SK-N-MC (cell line): ENCODE measurements around the gene ZIK1.

ENCODE experiments used
- DNase-seq: peaks from one replicate; pipeline ENCODE4 v3.0.0-alpha.2; 2011; ENCODE audit warnings: low read depth, low spot score
- H3K27ac ChIP-seq: fragments of 200-600 bp; sonication (generic); 2 replicates; pipeline ENCODE4 v1.5.1; 2016; ENCODE audit warnings: mixed run types
- H3K36me3 ChIP-seq: fragments of 200-600 bp; sonication (generic); 2 replicates; pipeline ENCODE4 v1.6.1; 2017; ENCODE audit warnings: antibody characterized with exemption, low read length, mixed read lengths; ENCODE audit not compliant: insufficient read depth
- H3K4me3 ChIP-seq: fragments of 200-600 bp; sonication (generic); 2 replicates; pipeline ENCODE4 v1.5.1; 2016
- H3K9ac ChIP-seq: fragments of 200-600 bp; sonication (generic); 2 replicates; pipeline ENCODE4 v1.8.0; 2017; ENCODE audit warnings: mixed run types, mixed read lengths; ENCODE audit not compliant: insufficient read length
- H3K9me3 ChIP-seq: fragments of 200-600 bp; sonication (generic); 2 replicates; pipeline ENCODE4 v1.6.1; 2017; ENCODE audit warnings: low read depth, mild to moderate bottlenecking, antibody characterized with exemption, low read length, moderate library complexity, mixed read lengths
- EZH2 ChIP-seq: fragments of 200-600 bp; sonication (generic); IDR thresholded peaks from one replicate; pipeline ENCODE4 v1.6.1; 2017; ENCODE audit warnings: antibody characterized with exemption
- FOXP2 ChIP-seq: optimal IDR thresholded peaks from 2 replicates; pipeline ENCODE3; 2011; ENCODE audit warnings: mild to moderate bottlenecking, moderate library complexity; ENCODE audit not compliant: insufficient read depth; ENCODE audit errors: extremely low read length, control extremely low read depth
- POLR2AphosphoS5 ChIP-seq: IDR thresholded peaks from 2 replicates; pipeline ENCODE4 v1.6.1; 2012; ENCODE audit warnings: mild to moderate bottlenecking, low read depth, low read length, borderline replicate concordance

ZIK1 gene

GRCh38 chr19:57560049-57560491, 23.9 kb upstream of the ZIK1 start:
- TF ChIP-seq EZH2 (no peak), POLR2AphosphoS5 (no peak), FOXP2 (no peak)
- Histone ChIP-seq H3K27ac (no peak overlapping the region), H3K9me3 (peaks cover 11% of the 10 kb centered on the region; the same call in 1 of the 2 replicates), H3K4me3 (peak overlapping the region; percentile 97), H3K36me3 (peaks cover 14% of the 10 kb centered on the region), H3K9ac (no peak overlapping the region)
- DNase-seq: no peak

DNA sequence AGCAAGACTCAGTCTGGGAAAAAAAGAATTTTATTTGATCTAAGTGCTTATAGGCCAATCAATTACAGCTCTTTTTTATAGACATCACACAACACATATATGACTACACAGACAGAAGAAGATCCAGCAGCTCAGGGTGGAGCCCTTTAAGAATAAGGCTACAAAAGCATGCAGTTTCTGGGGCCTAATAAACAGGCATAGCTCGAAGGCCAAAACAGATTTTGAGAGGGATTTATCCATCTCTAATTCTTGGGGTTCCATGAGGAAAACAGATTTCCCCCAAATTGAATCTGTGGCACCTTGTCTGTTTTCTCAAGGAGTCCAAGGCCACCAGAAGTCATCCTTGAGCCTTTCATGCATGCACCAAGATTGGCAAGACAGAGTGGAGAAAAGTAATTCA, 20.4 kb upstream of the ZIK1 start:
- no peak overlapping the region for H3K4me3 ChIP-seq
- TF ChIP-seq POLR2AphosphoS5 (no peak), EZH2 (no peak), FOXP2 (no peak)
- no peak overlapping the region for H3K9ac ChIP-seq
- H3K27ac ChIP-seq: no peak overlapping the region
- peaks cover 11% of the 10 kb centered on the region; the same call in 1 of the 2 replicates for H3K9me3 ChIP-seq
- no peak for DNase-seq
- H3K36me3 ChIP-seq: no peaks in the 10 kb centered on the region

DNA sequence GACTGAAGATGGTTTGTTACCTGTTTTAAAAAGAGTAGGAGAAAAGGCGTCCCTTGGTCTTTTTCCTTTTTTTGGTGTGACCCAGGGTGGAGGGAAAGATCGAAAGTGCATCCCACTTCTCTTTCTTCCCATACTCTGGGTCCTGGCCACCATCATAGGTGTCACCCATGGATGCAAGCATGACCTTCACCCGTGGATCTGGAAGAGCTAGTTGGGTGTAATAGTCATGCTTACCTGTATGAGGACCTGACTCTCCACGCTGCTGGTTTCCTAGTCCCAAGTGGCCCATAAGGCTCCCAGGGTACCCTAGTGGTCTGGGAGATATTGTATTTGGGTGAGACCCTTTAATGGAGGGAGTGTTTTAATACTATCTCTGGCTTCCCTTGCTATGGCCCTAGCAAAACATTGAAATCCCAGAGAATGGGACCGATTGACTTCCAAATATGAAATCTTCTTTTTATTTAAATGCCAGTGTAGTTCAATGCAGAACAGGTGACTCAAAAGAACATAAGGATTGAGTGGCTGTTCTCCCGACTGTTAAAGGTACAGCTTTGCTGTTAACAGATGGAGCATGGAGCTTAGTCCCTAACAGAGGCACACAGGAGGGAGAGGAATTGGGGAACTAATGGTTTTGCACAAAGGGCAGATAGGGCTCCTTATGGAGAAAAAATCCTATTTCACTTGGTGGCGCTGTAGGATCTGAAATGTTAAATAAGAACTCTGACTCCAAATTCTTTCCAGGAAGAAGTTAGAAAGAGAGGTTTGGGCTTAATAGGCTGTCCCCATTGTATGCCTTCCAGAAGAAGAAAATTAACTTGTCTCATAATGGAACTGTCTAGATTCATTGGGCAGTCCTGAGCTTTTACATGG, 17.3 kb upstream of the ZIK1 start:
- H3K27ac ChIP-seq: no peak overlapping the region
- no peak overlapping the region for H3K4me3 ChIP-seq
- no peak overlapping the region for H3K9ac ChIP-seq
- no peaks in the 10 kb centered on the region for H3K36me3 ChIP-seq
- no peak for DNase-seq
- no peak for TF ChIP-seq POLR2AphosphoS5
- TF ChIP-seq EZH2: no peak
- no peak for TF ChIP-seq FOXP2
- no peaks in the 10 kb centered on the region for H3K9me3 ChIP-seq

- no peak overlapping the region for H3K4me3 ChIP-seq
- peaks cover 24% of the 10 kb centered on the region; the same call in 1 of the 2 replicates for H3K9me3 ChIP-seq
- TF ChIP-seq FOXP2 (no peak), EZH2 (no peak), POLR2AphosphoS5 (no peak)
- H3K36me3 ChIP-seq: peaks cover 37% of the 10 kb centered on the region
- DNase-seq: no peak
- no peak overlapping the region for H3K27ac ChIP-seq
- H3K9ac ChIP-seq: no peak overlapping the region
Measured at GRCh38 chr19:57570707-57571106, 13.2 kb upstream of the ZIK1 start.

GRCh38 chr19:57572415-57572947, 11.5 kb upstream of the ZIK1 start:
- DNase-seq: no peak
- Histone ChIP-seq H3K36me3 (peaks cover 55% of the 10 kb centered on the region), H3K4me3 (no peak overlapping the region), H3K9me3 (peaks cover 30% of the 10 kb centered on the region), H3K27ac (no peak overlapping the region), H3K9ac (no peak overlapping the region)
- no peak for TF ChIP-seq FOXP2
- no peak for TF ChIP-seq EZH2
- no peak for TF ChIP-seq POLR2AphosphoS5

- H3K27ac ChIP-seq: no peak overlapping the region
- no peak for DNase-seq
- no peak overlapping the region for H3K4me3 ChIP-seq
- H3K9me3 ChIP-seq: peaks cover 34% of the 10 kb centered on the region
- TF ChIP-seq FOXP2 (no peak), EZH2 (no peak), POLR2AphosphoS5 (no peak)
- no peak overlapping the region for H3K9ac ChIP-seq
- peaks cover 56% of the 10 kb centered on the region for H3K36me3 ChIP-seq
Measured at GRCh38 chr19:57576661-57577060, 7.3 kb upstream of the ZIK1 start.

- H3K9me3 ChIP-seq: peaks cover 22% of the 10 kb centered on the region
- H3K27ac ChIP-seq: no peak within 1 kb of the TSS
- peak within 1 kb of the TSS; percentile 93 for H3K4me3 ChIP-seq
- TF ChIP-seq EZH2: no peak
- TF ChIP-seq POLR2AphosphoS5: peak; percentile 68
- TF ChIP-seq FOXP2: no peak
- H3K9ac ChIP-seq: peak within 1 kb of the TSS; percentile 86
- DNase-seq: peak; percentile 93
- peaks cover 39% of the 10 kb centered on the region for H3K36me3 ChIP-seq
Measured at GRCh38 chr19:57578487-57579205, 5.3 kb upstream of the ZIK1 start, which contains the start of gene ZNF416. Gene ZNF416, minus strand, starts transcription at chr19:57578911. Its CDS starts 207 bp downstream, at chr19:57578704.

- Histone ChIP-seq H3K9ac (no peak overlapping the region), H3K9me3 (peaks cover 5% of the 10 kb centered on the region; the same call in 1 of the 2 replicates), H3K27ac (no peak overlapping the region), H3K36me3 (no peaks in the 10 kb centered on the region), H3K4me3 (no peak overlapping the region)
- DNase-seq: no peak
- TF ChIP-seq EZH2 (no peak), FOXP2 (no peak), POLR2AphosphoS5 (no peak)
Measured at GRCh38 chr19:57583104-57583520, 833 bp upstream of the ZIK1 start.
